Panc1 (cell line): ENCODE results near the gene DPCD. TPM values are rescaled to one million over a fixed set of nuclear protein-coding genes. Genes with fewer than 3 reads are reported as not detected.

Experiments
- ATAC-seq: fragments of 200-7000 bp; cut with Tn5 transposase; 2 replicates; pipeline ENCODE4 v1.9.1; 2020; ENCODE audit warnings: mild to moderate bottlenecking, moderate library complexity
- BruUV-seq: library from RNA; stranded (reverse); fragments of 400-500 nt; replicated peaks from 2 replicates; lab custom pipeline; 2021; lab: Mats Ljungman, UMichigan
- CTCF ChIA-PET: fragments of 300-600 bp; sonication (Branson Sonifier 250); formaldehyde crosslinking; loops from one replicate; lab custom pipeline; 2022; ENCODE audit warnings: antibody characterized with exemption; lab: Charles Lee
- POLR2A ChIA-PET: fragments of 300-600 bp; sonication (Branson Sonifier 250); formaldehyde crosslinking; loops from one replicate; lab custom pipeline; 2022; ENCODE audit warnings: antibody characterized with exemption; lab: Charles Lee
- DNase-seq: peaks from one replicate; pipeline ENCODE4 v3.0.0-alpha.2; 2010; ENCODE audit warnings: low read depth, low spot score
- H3K27ac ChIP-seq: 2 replicates; pipeline ENCODE4 v1.5.1; 2011; ENCODE audit warnings: mild to moderate bottlenecking, low read length, inconsistent platforms
- H3K27me3 ChIP-seq: fragments of 200-500 bp; sonication (Bioruptor generic); 2 replicates; pipeline ENCODE4 v1.6.0; 2014; ENCODE audit warnings: low read length, inconsistent platforms; ENCODE audit not compliant: control insufficient read depth, insufficient read depth
- H3K36me3 ChIP-seq: fragments of 200-500 bp; sonication (Bioruptor generic); 2 replicates; pipeline ENCODE4 v1.5.1; 2014; ENCODE audit warnings: inconsistent platforms, mild to moderate bottlenecking, low read length, moderate library complexity; ENCODE audit not compliant: control insufficient read depth, insufficient read depth
- H3K4me1 ChIP-seq: 2 replicates; pipeline ENCODE4 v1.5.1; 2011; ENCODE audit warnings: inconsistent platforms, mild to moderate bottlenecking, low read length, moderate library complexity; ENCODE audit not compliant: control insufficient read depth, insufficient read depth
- H3K4me3 ChIP-seq, 2 experiments: 2 replicates each; pipeline ENCODE4 v1.5.1; 2011 to 2012; ENCODE audit warnings: low read depth in 2 of 2, low read length in 2 of 2, mild to moderate bottlenecking in 2 of 2, inconsistent platforms in 1 of 2, moderate library complexity in 1 of 2
- H3K9me3 ChIP-seq: fragments of 200-500 bp; sonication (Bioruptor generic); 2 replicates; pipeline ENCODE4 v1.5.1; 2014; ENCODE audit warnings: low read depth, mild to moderate bottlenecking, inconsistent platforms, low read length, moderate library complexity; ENCODE audit not compliant: control insufficient read depth, insufficient read depth
- CTCF ChIP-seq: fragments of 450-650 bp; IDR thresholded peaks from 2 replicates; pipeline ENCODE4 v1.5.1; 2017; ENCODE audit warnings: mild to moderate bottlenecking
- POLR2AphosphoS5 ChIP-seq: IDR thresholded peaks from 2 replicates; pipeline ENCODE4 v1.6.1; 2012; ENCODE audit warnings: mild to moderate bottlenecking, low read depth, low read length, moderate library complexity
- REST ChIP-seq, 2 experiments: IDR thresholded peaks; 2 replicates each; pipeline ENCODE4 v1.6.1; 2011 to 2012; ENCODE audit warnings: low read depth in 2 of 2, control low read depth in 1 of 2, low read length in 1 of 2, mild to moderate bottlenecking in 1 of 2, moderate library complexity in 1 of 2; ENCODE audit not compliant: insufficient read depth in 1 of 2
- SIN3A ChIP-seq: IDR thresholded peaks from 2 replicates; pipeline ENCODE4 v1.6.1; 2012; ENCODE audit warnings: low read depth, mild to moderate bottlenecking, low read length, moderate library complexity, borderline replicate concordance; ENCODE audit not compliant: insufficient read depth
- TCF7L2 ChIP-seq: IDR thresholded peaks from 2 replicates; pipeline ENCODE4 v1.6.1; 2011; ENCODE audit warnings: mild to moderate bottlenecking, low read depth, low read length, inconsistent platforms
- in situ Hi-C: cut with HindIII; loops from 2 replicates; pipeline ENCODE4 v1.10.0; 2016; ENCODE audit warnings: low sequenced_read_pairs, low pct_unique_long_range_greater_than_20kb
- intact Hi-C: fragments of 100-400 bp; cut with micrococcal nuclease; formaldehyde crosslinking; loops from one replicate; pipeline ENCODE4 v1.10.0; 2022; ENCODE audit not compliant: unreplicated experiment
- total RNA-seq: library from RNA; stranded (reverse); gene quantifications from one replicate; pipeline ENCODE4 v1.2.1, GENCODE V29; 2021; ENCODE audit not compliant: unreplicated experiment

Gene DPCD
- total RNA-seq, 1 experiment from 2014 or later: 27.6 TPM

GRCh38 chr10:101646364-101646763, 58.2 kb downstream of the DPCD start:
- ATAC-seq: no peak
- POLR2A ChIA-PET: no interaction called here
- intact Hi-C loops (no loop called here), in situ Hi-C loops (no loop called here)
- no peaks in the 10 kb centered on the region for H3K4me1 ChIP-seq
- no peak for TF ChIP-seq CTCF
- no peak for TF ChIP-seq SIN3A
- TF ChIP-seq REST (IDR thresholded peaks at IDR 0.05; ENCODE audit: insufficient read depth in 1 of 2, low read depth in 2 of 2, low read length in 1 of 2): no peak
- no peak for TF ChIP-seq TCF7L2
- TF ChIP-seq POLR2AphosphoS5: no peak
- no peaks in the 10 kb centered on the region for H3K9me3 ChIP-seq
- H3K27ac ChIP-seq: no peak overlapping the region
- H3K4me3 ChIP-seq: no peak overlapping the region
- H3K36me3 ChIP-seq: peaks cover 2% of the 10 kb centered on the region; the same call in 1 of the 2 replicates
- no peak for DNase-seq
- BruUV-seq: no TSS peak
- H3K27me3 ChIP-seq: no peaks in the 10 kb centered on the region
- CTCF ChIA-PET: interaction anchor here (0.7 kb wide), 1 partner anchor 11 kb away, joined by 3 read pairs; no protein-coding TSS in a partner anchor

GRCh38 chr10:101647255-101647654, 59.1 kb downstream of the DPCD start:
- Histone ChIP-seq H3K4me3 (no peak overlapping the region), H3K27me3 (no peaks in the 10 kb centered on the region), H3K27ac (no peak overlapping the region), H3K36me3 (peaks cover 2% of the 10 kb centered on the region; the same call in 1 of the 2 replicates), H3K9me3 (no peaks in the 10 kb centered on the region), H3K4me1 (no peaks in the 10 kb centered on the region)
- no peak for ATAC-seq
- ChIA-PET CTCF (interaction anchor here (0.5 to 0.9 kb wide), 2 partner anchors 134 to 368 kb away, joined by 3 read pairs; no protein-coding TSS in a partner anchor), POLR2A (no interaction called here)
- in situ Hi-C loops (no loop called here), intact Hi-C loops (no loop called here)
- TF ChIP-seq POLR2AphosphoS5 (no peak), SIN3A (no peak), CTCF (no peak), TCF7L2 (no peak), REST (IDR thresholded peaks at IDR 0.05; ENCODE audit: insufficient read depth in 1 of 2, low read depth in 2 of 2, low read length in 1 of 2) (no peak)
- no TSS peak for BruUV-seq
- DNase-seq: no peak
